ENCODE results near the gene ZNF492. TPM values are rescaled to one million over a fixed set of nuclear protein-coding genes. Genes with fewer than 3 reads are reported as not detected.
"Not testable (repeated sequence)": the region's sequence is repeated elsewhere in the genome, so short reads cannot be mapped to it uniquely, and the experiment has no call there.

The ZNF492 gene
- total RNA-seq, 1 donor from 2014 or later = not detected

DNA sequence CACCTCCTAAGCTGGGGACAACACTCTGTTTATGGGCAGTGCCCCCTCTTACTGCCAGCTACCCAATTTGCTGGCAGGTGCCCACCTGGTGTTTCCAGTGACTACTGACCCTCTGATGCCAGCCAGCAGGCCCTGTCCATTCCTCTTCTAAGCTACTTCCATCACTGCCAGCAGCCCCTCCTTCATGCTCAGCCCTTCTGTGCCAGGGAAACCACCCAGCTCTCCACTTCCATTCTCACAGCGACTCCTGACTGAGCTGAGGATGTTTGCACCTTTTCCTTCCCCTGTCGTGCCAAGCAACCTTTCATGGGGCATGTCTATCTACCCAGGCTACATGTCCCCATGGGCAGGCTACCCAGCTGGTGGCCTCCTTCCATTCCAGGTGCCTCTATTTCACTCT, 24.0 kb upstream of the ZNF492 start:
- Mint-ChIP-seq H3K27me3 (ENCODE audit: low read depth) (no peaks in the 10 kb centered on the region), H3K9me3 (ENCODE audit: low read depth) (peaks cover 66% of the 10 kb centered on the region), H3K4me1 (ENCODE audit: low read depth) (no peaks in the 10 kb centered on the region), H3K36me3 (ENCODE audit: low read depth) (peaks cover 3% of the 10 kb centered on the region), H3K4me3 (ENCODE audit: unreplicated experiment) (no peak overlapping the region), H3K27ac (ENCODE audit: unreplicated experiment) (no peak overlapping the region)
- no peak for DNase-seq (ENCODE audit: low spot score)
- TF ChIP-seq, protein P1, sequence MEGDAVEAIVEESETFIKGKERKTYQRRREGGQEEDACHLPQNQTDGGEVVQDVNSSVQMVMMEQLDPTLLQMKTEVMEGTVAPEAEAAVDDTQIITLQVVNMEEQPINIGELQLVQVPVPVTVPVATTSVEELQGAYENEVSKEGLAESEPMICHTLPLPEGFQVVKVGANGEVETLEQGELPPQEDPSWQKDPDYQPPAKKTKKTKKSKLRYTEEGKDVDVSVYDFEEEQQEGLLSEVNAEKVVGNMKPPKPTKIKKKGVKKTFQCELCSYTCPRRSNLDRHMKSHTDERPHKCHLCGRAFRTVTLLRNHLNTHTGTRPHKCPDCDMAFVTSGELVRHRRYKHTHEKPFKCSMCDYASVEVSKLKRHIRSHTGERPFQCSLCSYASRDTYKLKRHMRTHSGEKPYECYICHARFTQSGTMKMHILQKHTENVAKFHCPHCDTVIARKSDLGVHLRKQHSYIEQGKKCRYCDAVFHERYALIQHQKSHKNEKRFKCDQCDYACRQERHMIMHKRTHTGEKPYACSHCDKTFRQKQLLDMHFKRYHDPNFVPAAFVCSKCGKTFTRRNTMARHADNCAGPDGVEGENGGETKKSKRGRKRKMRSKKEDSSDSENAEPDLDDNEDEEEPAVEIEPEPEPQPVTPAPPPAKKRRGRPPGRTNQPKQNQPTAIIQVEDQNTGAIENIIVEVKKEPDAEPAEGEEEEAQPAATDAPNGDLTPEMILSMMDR (IDR thresholded peaks at IDR 0.05) = no peak

DNA sequence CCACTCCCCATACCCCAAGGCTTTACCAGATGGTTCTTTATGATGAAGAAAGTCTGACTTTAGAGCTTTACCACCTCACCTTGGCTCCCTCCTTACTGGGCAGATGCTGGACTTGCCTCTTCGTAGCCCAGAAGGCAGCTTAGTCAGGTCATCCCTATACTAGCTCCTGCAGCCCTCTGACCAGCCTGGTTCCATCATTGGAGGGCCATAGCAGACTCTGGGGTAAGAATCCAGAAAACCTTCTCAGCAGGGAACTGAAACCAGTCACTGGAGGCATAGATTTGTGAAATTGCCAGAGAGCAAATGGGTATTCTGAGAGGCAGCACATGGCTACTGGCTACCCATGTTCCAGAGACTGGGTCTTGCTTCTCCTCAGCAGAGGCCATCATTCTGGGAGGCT, 21.8 kb upstream of the ZNF492 start:
- no peaks in the 10 kb centered on the region for H3K4me1 Mint-ChIP-seq (ENCODE audit: low read depth)
- TF ChIP-seq, protein P1 (IDR thresholded peaks at IDR 0.05) = no peak
- peaks cover 66% of the 10 kb centered on the region for H3K9me3 Mint-ChIP-seq (ENCODE audit: low read depth)
- no peak for DNase-seq (ENCODE audit: low spot score)
- no peak overlapping the region for H3K27ac Mint-ChIP-seq (ENCODE audit: unreplicated experiment)
- no peak overlapping the region for H3K4me3 Mint-ChIP-seq (ENCODE audit: unreplicated experiment)
- H3K36me3 Mint-ChIP-seq (ENCODE audit: low read depth) = peaks cover 1% of the 10 kb centered on the region
- no peaks in the 10 kb centered on the region for H3K27me3 Mint-ChIP-seq (ENCODE audit: low read depth)

DNA sequence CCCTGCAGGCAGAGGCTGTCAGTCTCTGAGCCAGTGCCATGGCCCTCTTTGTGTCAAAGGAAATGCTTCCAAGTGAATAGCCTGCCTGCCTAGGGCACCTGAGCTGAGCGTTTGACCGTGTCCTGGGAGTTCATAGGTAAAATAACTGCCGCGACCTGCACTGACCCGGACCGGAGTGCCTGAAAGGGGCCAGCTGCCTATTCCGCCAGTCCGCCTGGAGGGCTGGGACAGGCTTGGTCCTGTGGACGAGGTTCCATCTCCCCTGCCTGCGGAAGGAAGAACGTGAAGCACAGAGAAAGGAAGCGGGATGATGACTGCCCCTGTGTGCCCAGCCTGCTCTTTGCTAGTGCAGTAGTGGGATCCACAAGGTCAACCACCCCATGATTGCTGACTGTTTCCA, 17.5 kb upstream of the ZNF492 start:
- H3K4me3 Mint-ChIP-seq (ENCODE audit: unreplicated experiment) = no peak overlapping the region
- H3K4me1 Mint-ChIP-seq (ENCODE audit: low read depth) = no peaks in the 10 kb centered on the region
- peaks cover 46% of the 10 kb centered on the region for H3K9me3 Mint-ChIP-seq (ENCODE audit: low read depth)
- H3K27ac Mint-ChIP-seq (ENCODE audit: unreplicated experiment) = no peak overlapping the region
- TF ChIP-seq, protein P1 (IDR thresholded peaks at IDR 0.05) = no peak
- no peaks in the 10 kb centered on the region for H3K36me3 Mint-ChIP-seq (ENCODE audit: low read depth)
- no peaks in the 10 kb centered on the region for H3K27me3 Mint-ChIP-seq (ENCODE audit: low read depth)
- DNase-seq (ENCODE audit: low spot score) = no peak

DNA sequence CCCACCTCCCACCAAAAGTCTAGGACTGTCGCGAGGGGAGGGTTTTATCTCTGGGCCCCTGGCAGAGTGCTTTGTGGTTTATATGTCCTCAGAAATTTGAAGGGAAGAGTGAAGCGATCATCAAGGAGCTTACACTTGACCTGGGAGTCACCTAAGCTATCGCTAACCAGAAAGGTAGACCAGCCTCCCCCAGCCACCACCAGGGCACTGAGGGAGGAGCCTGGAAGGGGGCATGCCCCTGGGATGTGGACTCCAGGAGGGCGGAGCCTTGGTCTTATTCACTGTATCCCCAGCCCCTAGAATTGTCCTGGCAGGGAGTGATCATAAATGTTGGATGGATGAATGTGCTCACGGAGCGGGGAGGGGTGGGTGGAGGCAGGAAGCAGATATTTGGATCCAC, 16.9 kb upstream of the ZNF492 start:
- peaks cover 45% of the 10 kb centered on the region for H3K9me3 Mint-ChIP-seq (ENCODE audit: low read depth)
- not testable (repeated sequence) for H3K36me3 Mint-ChIP-seq (ENCODE audit: low read depth); H3K4me1 Mint-ChIP-seq (ENCODE audit: low read depth); H3K4me3 Mint-ChIP-seq (ENCODE audit: unreplicated experiment); H3K27ac Mint-ChIP-seq (ENCODE audit: unreplicated experiment); DNase-seq (ENCODE audit: low spot score); H3K27me3 Mint-ChIP-seq (ENCODE audit: low read depth)

DNA sequence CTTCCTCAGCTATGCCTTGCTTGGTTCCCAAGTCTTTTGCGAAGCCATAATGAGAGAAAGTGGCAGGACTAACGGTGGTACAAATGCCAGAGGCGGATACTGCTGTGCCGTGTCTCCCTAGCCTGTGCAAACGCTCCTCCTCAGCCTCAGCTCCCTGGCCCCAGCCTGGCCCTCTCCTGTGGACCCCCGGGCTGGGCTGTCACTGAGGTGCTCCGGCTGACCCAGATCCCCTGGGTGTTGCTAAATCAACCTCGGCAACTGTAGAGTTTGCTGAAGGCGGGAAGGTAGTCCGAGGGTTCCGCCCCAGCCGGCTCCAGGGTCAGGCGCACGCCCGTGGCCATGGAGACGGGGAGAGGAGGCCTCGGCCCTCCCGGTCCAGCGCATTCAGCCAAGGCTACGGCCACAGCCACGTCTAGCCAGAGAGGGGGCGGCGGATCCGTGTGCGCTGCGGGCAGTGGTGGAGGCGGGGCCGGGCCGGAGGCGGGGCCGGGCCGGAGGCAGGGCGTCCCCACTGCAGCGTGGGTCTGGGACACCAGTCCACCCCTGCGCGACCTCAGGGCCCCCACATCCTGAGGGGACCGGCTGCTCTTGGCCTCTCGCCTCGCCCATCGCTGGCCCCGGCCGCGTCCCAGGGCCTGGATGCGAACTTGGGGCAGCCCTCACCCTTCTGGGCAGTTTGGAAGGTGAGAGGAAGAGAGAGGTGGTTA, 16.4 kb upstream of the ZNF492 start:
- DNase-seq (ENCODE audit: low spot score) = no peak
- Mint-ChIP-seq H3K9me3 (ENCODE audit: low read depth) (peaks cover 45% of the 10 kb centered on the region), H3K36me3 (ENCODE audit: low read depth) (no peaks in the 10 kb centered on the region), H3K27me3 (ENCODE audit: low read depth) (no peaks in the 10 kb centered on the region), H3K4me1 (ENCODE audit: low read depth) (no peaks in the 10 kb centered on the region), H3K27ac (ENCODE audit: unreplicated experiment) (no peak overlapping the region), H3K4me3 (ENCODE audit: unreplicated experiment) (no peak overlapping the region)
- TF ChIP-seq, protein P1 (IDR thresholded peaks at IDR 0.05) = no peak

DNA sequence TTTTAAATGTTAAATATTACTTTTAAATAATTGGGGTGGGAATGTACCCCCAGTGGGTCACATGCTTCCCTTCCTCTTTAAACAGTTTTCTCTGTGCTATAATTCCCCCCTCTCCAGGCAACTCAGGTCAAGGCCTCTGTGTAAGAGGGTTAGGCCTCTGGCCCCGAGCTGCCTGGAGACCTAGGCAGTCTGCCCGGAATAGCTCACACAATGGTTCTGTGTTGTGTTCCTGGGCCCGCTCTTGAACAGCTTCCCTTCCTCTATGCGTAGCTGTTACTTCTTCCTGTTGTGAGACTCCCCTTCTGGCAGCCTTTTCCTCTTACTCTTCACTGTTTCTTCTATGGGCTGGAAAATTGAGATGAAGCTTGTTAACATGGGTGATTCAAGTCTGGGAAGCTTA, 14.8 kb upstream of the ZNF492 start:
- no peak overlapping the region for H3K27ac Mint-ChIP-seq (ENCODE audit: unreplicated experiment)
- H3K4me1 Mint-ChIP-seq (ENCODE audit: low read depth) = no peaks in the 10 kb centered on the region
- TF ChIP-seq, protein P1 (IDR thresholded peaks at IDR 0.05) = no peak
- H3K27me3 Mint-ChIP-seq (ENCODE audit: low read depth) = no peaks in the 10 kb centered on the region
- no peak overlapping the region for H3K4me3 Mint-ChIP-seq (ENCODE audit: unreplicated experiment)
- no peak for DNase-seq (ENCODE audit: low spot score)
- peaks cover 40% of the 10 kb centered on the region for H3K9me3 Mint-ChIP-seq (ENCODE audit: low read depth)
- no peaks in the 10 kb centered on the region for H3K36me3 Mint-ChIP-seq (ENCODE audit: low read depth)

All from chondrocyte (in vitro differentiated cells).